Neural cell (in vitro differentiated cells): ENCODE data around the gene SLIT3. TPM values are rescaled to one million over a fixed set of nuclear protein-coding genes. Genes with fewer than 3 reads are reported as not detected.

Source experiments
- H2AFZ ChIP-seq: fragments of 200-600, 300-800 bp; sonication (generic), shearing (Covaris generic); 2 replicates; pipeline ENCODE4 v1.6.0; 2014; ENCODE audit warnings: low read depth, mild to moderate bottlenecking, antibody characterized with exemption, low read length, moderate library complexity
- H3F3A ChIP-seq: fragments of 200-600 bp; shearing (Covaris generic); 2 replicates; pipeline ENCODE4 v1.6.1; 2016; ENCODE audit warnings: mild to moderate bottlenecking, moderate library complexity, mixed read lengths, antibody characterized with exemption, low read length; ENCODE audit not compliant: insufficient read depth, poor library complexity, severe bottlenecking
- H3K27ac ChIP-seq: fragments of 200-600, 300-800 bp; sonication (generic), shearing (Covaris generic); 2 replicates; pipeline ENCODE4 v1.5.1; 2014; ENCODE audit warnings: mild to moderate bottlenecking, low read length, moderate library complexity
- H3K27me3 ChIP-seq: fragments of 300-800, 200-600 bp; sonication (generic), shearing (Covaris generic); 2 replicates; pipeline ENCODE4 v1.6.0; 2014; ENCODE audit warnings: mild to moderate bottlenecking, low read depth, low read length, moderate library complexity; ENCODE audit not compliant: insufficient read depth
- H3K36me3 ChIP-seq: fragments of 300-800, 200-600 bp; sonication (generic), shearing (Covaris generic); 2 replicates; pipeline ENCODE4 v1.5.1; 2014; ENCODE audit warnings: mild to moderate bottlenecking, antibody characterized with exemption, low read length, moderate library complexity; ENCODE audit not compliant: insufficient read depth
- H3K4me2 ChIP-seq: fragments of 300-800, 200-600 bp; sonication (generic), shearing (Covaris generic); 2 replicates; pipeline ENCODE4 v1.6.0; 2014; ENCODE audit warnings: mild to moderate bottlenecking, low read length
- H3K4me3 ChIP-seq: fragments of 300-800, 200-600 bp; sonication (generic), shearing (Covaris generic); 2 replicates; pipeline ENCODE4 v1.5.1; 2014; ENCODE audit warnings: mild to moderate bottlenecking, low read length, moderate library complexity
- H3K79me2 ChIP-seq: fragments of 200-600 bp; shearing (Covaris generic); replicated peaks from 2 replicates; pipeline ENCODE4 v1.6.0; 2014; ENCODE audit warnings: mild to moderate bottlenecking, low read length, moderate library complexity; ENCODE audit not compliant: insufficient read depth
- H3K9ac ChIP-seq: fragments of 300-800, 200-600 bp; sonication (generic), shearing (Covaris generic); 2 replicates; pipeline ENCODE4 v1.6.1; 2016; ENCODE audit warnings: mild to moderate bottlenecking, low read length, mixed read lengths
- H3K9me2 ChIP-seq: fragments of 200-600 bp; shearing (Covaris generic); 2 replicates; pipeline ENCODE4 v1.6.1; 2016; ENCODE audit warnings: mild to moderate bottlenecking, low read length, mixed read lengths; ENCODE audit not compliant: insufficient read depth
- H3K9me3 ChIP-seq: fragments of 200-600, 300-800 bp; sonication (generic), shearing (Covaris generic); 2 replicates; pipeline ENCODE4 v1.6.1; 2016; ENCODE audit warnings: mild to moderate bottlenecking, mixed run types, low read length, moderate library complexity, mixed read lengths
- H4K20me1 ChIP-seq: fragments of 200-600 bp; shearing (Covaris generic); 2 replicates; pipeline ENCODE4 v1.6.1; 2016; ENCODE audit warnings: mild to moderate bottlenecking, mixed run types; ENCODE audit not compliant: insufficient read depth
- CTCF ChIP-seq: fragments of 450-650 bp; IDR thresholded peaks from 2 replicates; pipeline ENCODE4 v1.5.1; 2014; ENCODE audit warnings: antibody characterized with exemption, mild to moderate bottlenecking, moderate library complexity; ENCODE audit not compliant: poor library complexity, severe bottlenecking
- EP300 ChIP-seq: fragments of 450-650 bp; conservative IDR thresholded peaks from 2 replicates; pipeline ENCODE4 v1.6.1; 2014; ENCODE audit warnings: antibody characterized with exemption, mild to moderate bottlenecking, moderate library complexity; ENCODE audit not compliant: poor library complexity, severe bottlenecking
- EZH2 ChIP-seq: fragments of 200-600, 300-800 bp; shearing (Covaris generic), sonication (generic); IDR thresholded peaks from 2 replicates; pipeline ENCODE4 v1.6.1; 2014; ENCODE audit warnings: antibody characterized with exemption, low read length, borderline replicate concordance, mild to moderate bottlenecking; ENCODE audit not compliant: insufficient read depth, poor library complexity, severe bottlenecking
- MXI1 ChIP-seq: fragments of 450-650 bp; conservative IDR thresholded peaks from 2 replicates; pipeline ENCODE4 v1.6.1; 2014; ENCODE audit warnings: antibody characterized with exemption, mild to moderate bottlenecking; ENCODE audit not compliant: poor library complexity, severe bottlenecking
- POLR2AphosphoS5 ChIP-seq: IDR thresholded peaks from 2 replicates; pipeline ENCODE4 v1.6.1; 2012
- RAD21 ChIP-seq: fragments of 450-650 bp; conservative IDR thresholded peaks from 2 replicates; pipeline ENCODE4 v1.6.1; 2014; ENCODE audit warnings: antibody characterized with exemption, mild to moderate bottlenecking, moderate library complexity
- REST ChIP-seq: IDR thresholded peaks from 2 replicates; pipeline ENCODE4 v1.6.1; 2012; ENCODE audit warnings: borderline replicate concordance
- SMC3 ChIP-seq: fragments of 450-650 bp; conservative IDR thresholded peaks from 2 replicates; pipeline ENCODE4 v1.6.1; 2014; ENCODE audit warnings: antibody characterized with exemption, mild to moderate bottlenecking, moderate library complexity; ENCODE audit not compliant: poor library complexity
- TAF1 ChIP-seq: IDR thresholded peaks from 2 replicates; pipeline ENCODE4 v1.6.1; 2012; ENCODE audit warnings: low read depth
- polyA plus RNA-seq: library from polyadenylated mRNA; depleted of rRNA; stranded (reverse); fragments of >200 nt; gene quantifications from 2 replicates; pipeline ENCODE4 v1.2.3, GENCODE V29; 2014

Gene SLIT3
- polyA plus RNA-seq, 1 donor from 2014 or later: 1.2 TPM

GRCh38 chr5:168667301-168667840 is 633.6 kb downstream of the SLIT3 start:
- no peaks in the 10 kb centered on the region for H4K20me1 ChIP-seq
- H3K9me3 ChIP-seq: no peaks in the 10 kb centered on the region
- no peaks in the 10 kb centered on the region for H3K27me3 ChIP-seq
- no peaks in the 10 kb centered on the region for H3K79me2 ChIP-seq
- H3K27ac ChIP-seq: no peak overlapping the region
- no peaks in the 10 kb centered on the region for H3F3A ChIP-seq
- H3K4me3 ChIP-seq: no peak overlapping the region
- no peaks in the 10 kb centered on the region for H3K9me2 ChIP-seq
- H3K36me3 ChIP-seq: no peaks in the 10 kb centered on the region
- no peak overlapping the region for H2AFZ ChIP-seq
- TF ChIP-seq SMC3: no peak
- H3K9ac ChIP-seq: no peak overlapping the region
- H3K4me2 ChIP-seq: no peak overlapping the region

- H3K9me3 ChIP-seq: no peaks in the 10 kb centered on the region
- H3K27ac ChIP-seq: no peak overlapping the region
- no peak overlapping the region for H3K4me2 ChIP-seq
- no peak overlapping the region for H3K4me3 ChIP-seq
- H2AFZ ChIP-seq: no peak overlapping the region
- H3F3A ChIP-seq: no peaks in the 10 kb centered on the region
- TF ChIP-seq EP300 (no peak), CTCF (no peak), RAD21 (no peak), REST (no peak), POLR2AphosphoS5 (no peak), SMC3 (no peak), TAF1 (no peak), MXI1 (no peak), EZH2 (no peak)
- no peak overlapping the region for H3K9ac ChIP-seq
- H3K79me2 ChIP-seq: no peaks in the 10 kb centered on the region
- no peaks in the 10 kb centered on the region for H4K20me1 ChIP-seq
- H3K9me2 ChIP-seq: no peaks in the 10 kb centered on the region
- H3K36me3 ChIP-seq: no peaks in the 10 kb centered on the region
- H3K27me3 ChIP-seq: no peaks in the 10 kb centered on the region
Measured at GRCh38 chr5:168666356-168666755, 634.6 kb downstream of the SLIT3 start.
